Panc1 (cell line): ENCODE data around the gene SHKBP1.

Experiments
- CTCF ChIP-seq: fragments of 450-650 bp; IDR thresholded peaks from 2 replicates; pipeline ENCODE4 v1.5.1; 2017; ENCODE audit warnings: mild to moderate bottlenecking
- POLR2AphosphoS5 ChIP-seq: IDR thresholded peaks from 2 replicates; pipeline ENCODE4 v1.6.1; 2012; ENCODE audit warnings: mild to moderate bottlenecking, low read depth, low read length, moderate library complexity
- REST ChIP-seq, 2 experiments: IDR thresholded peaks; 2 replicates each; pipeline ENCODE4 v1.6.1; 2011 to 2012; ENCODE audit warnings: low read depth in 2 of 2, control low read depth in 1 of 2, low read length in 1 of 2, mild to moderate bottlenecking in 1 of 2, moderate library complexity in 1 of 2; ENCODE audit not compliant: insufficient read depth in 1 of 2
- SIN3A ChIP-seq: IDR thresholded peaks from 2 replicates; pipeline ENCODE4 v1.6.1; 2012; ENCODE audit warnings: low read depth, mild to moderate bottlenecking, low read length, moderate library complexity, borderline replicate concordance; ENCODE audit not compliant: insufficient read depth
- TCF7L2 ChIP-seq: IDR thresholded peaks from 2 replicates; pipeline ENCODE4 v1.6.1; 2011; ENCODE audit warnings: mild to moderate bottlenecking, low read depth, low read length, inconsistent platforms

GRCh38 chr19:40594657-40595091, 18.0 kb downstream of the SHKBP1 start:
- TF ChIP-seq CTCF = no peak
- TF ChIP-seq SIN3A = no peak
- no peak for TF ChIP-seq POLR2AphosphoS5
- TF ChIP-seq TCF7L2 = no peak
- no peak for TF ChIP-seq REST (IDR thresholded peaks at IDR 0.05; ENCODE audit: insufficient read depth in 1 of 2, low read depth in 2 of 2, low read length in 1 of 2)
